ENCODE data around the gene SPSB1.

GRCh38 chr1:9356829-9357466 lies 64.3 kb downstream of the SPSB1 start:
- TF ChIP-seq CTCF (conservative IDR thresholded peaks at IDR 0.05; ENCODE audit: low read depth in 2 of 2) (no peak), POLR2AphosphoS5 (IDR thresholded peaks at IDR 0.05; ENCODE audit: low read depth) (no peak), JUNB (IDR thresholded peaks at IDR 0.05; ENCODE audit: unreplicated experiment) (no peak), ZNF331 (CRISPR knock-in tag; IDR thresholded peaks at IDR 0.05; ENCODE audit: low read depth) (no peak), EZH2 (IDR thresholded peaks at IDR 0.05; ENCODE audit: low read depth, unreplicated experiment) (no peak), EZH2phosphoT487 (IDR thresholded peaks at IDR 0.05; ENCODE audit: unreplicated experiment) (no peak), NANOG (IDR thresholded peaks at IDR 0.05; ENCODE audit: borderline replicate concordance) (no peak), REST (IDR thresholded peaks at IDR 0.05; ENCODE audit: unreplicated experiment) (no peak)

Measured in GM23338 (cell line).